ENCODE measurements around the gene DHX16.

DNA sequence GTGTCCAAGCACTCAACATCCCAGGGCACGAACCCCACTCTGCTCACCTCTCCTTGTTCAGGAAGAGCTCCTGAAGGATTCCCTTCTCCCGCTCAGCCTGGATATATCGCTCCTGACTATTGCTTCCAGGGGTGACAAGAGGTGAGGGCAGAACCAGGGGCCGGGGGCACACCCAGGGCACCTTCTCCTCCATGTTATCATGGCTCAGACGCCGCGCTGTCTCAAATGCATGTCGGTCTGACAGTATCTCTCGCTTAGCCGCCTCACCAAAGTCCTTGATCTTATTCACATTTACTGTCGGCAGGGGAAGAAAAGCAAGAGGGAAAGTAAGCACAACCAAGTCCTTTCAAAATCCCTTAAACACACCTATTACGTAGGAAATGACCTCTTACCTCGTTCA, 68.8 kb downstream of the DHX16 start:
- TF ChIP-seq, protein P1, sequence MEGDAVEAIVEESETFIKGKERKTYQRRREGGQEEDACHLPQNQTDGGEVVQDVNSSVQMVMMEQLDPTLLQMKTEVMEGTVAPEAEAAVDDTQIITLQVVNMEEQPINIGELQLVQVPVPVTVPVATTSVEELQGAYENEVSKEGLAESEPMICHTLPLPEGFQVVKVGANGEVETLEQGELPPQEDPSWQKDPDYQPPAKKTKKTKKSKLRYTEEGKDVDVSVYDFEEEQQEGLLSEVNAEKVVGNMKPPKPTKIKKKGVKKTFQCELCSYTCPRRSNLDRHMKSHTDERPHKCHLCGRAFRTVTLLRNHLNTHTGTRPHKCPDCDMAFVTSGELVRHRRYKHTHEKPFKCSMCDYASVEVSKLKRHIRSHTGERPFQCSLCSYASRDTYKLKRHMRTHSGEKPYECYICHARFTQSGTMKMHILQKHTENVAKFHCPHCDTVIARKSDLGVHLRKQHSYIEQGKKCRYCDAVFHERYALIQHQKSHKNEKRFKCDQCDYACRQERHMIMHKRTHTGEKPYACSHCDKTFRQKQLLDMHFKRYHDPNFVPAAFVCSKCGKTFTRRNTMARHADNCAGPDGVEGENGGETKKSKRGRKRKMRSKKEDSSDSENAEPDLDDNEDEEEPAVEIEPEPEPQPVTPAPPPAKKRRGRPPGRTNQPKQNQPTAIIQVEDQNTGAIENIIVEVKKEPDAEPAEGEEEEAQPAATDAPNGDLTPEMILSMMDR (IDR thresholded peaks at IDR 0.05; ENCODE audit: low read length), result no peak
- TF ChIP-seq EZH2 (optimal IDR thresholded peaks at IDR 0.05; ENCODE audit: low read depth, low read length) (no peak), EZH2phosphoT487 (IDR thresholded peaks at IDR 0.05; ENCODE audit: low read length) (no peak)
